Mesothelial cell of epicardium (in vitro differentiated cells): ENCODE results near the gene KCTD11. TPM values are rescaled to one million over a fixed set of nuclear protein-coding genes. Genes with fewer than 3 reads are reported as not detected.

Experiments
- DNase-seq, 2 experiments: peaks; one replicate each; pipeline ENCODE4 v3.0.0; 2021; ENCODE audit warnings: low spot score in 2 of 2; ENCODE audit not compliant: unreplicated experiment in 2 of 2
- H3K27ac Mint-ChIP-seq: 2 replicates; pipeline ENCODE4 v1.8.0; 2021; ENCODE audit warnings: mixed read lengths
- H3K27me3 Mint-ChIP-seq: 2 replicates; pipeline ENCODE4 v1.8.0; 2021; ENCODE audit warnings: low read depth, mixed read lengths
- H3K36me3 Mint-ChIP-seq: 2 replicates; pipeline ENCODE4 v1.8.0; 2021; ENCODE audit warnings: mixed read lengths
- H3K4me1 Mint-ChIP-seq: 2 replicates; pipeline ENCODE4 v1.8.0; 2021; ENCODE audit warnings: mixed read lengths
- H3K4me3 Mint-ChIP-seq: 2 replicates; pipeline ENCODE4 v1.8.0; 2021; ENCODE audit warnings: mild to moderate bottlenecking, moderate library complexity, mixed read lengths
- H3K9me3 Mint-ChIP-seq: 2 replicates; pipeline ENCODE4 v1.8.0; 2021; ENCODE audit warnings: mixed read lengths
- total RNA-seq: library from RNA; stranded (reverse); gene quantifications from 3 replicates; pipeline ENCODE4 v1.2.1, GENCODE V29; 2021
- TF ChIP-seq, protein P1 (sequence below): fragments of 200-600 bp; sonication (generic); IDR thresholded peaks from one replicate; pipeline ENCODE4 v1.5.0; 2021; ENCODE audit warnings: antibody characterized with exemption; ENCODE audit not compliant: unreplicated experiment

Gene KCTD11
- total RNA-seq, 1 donor from 2014 or later, result 17.7 TPM

DNA sequence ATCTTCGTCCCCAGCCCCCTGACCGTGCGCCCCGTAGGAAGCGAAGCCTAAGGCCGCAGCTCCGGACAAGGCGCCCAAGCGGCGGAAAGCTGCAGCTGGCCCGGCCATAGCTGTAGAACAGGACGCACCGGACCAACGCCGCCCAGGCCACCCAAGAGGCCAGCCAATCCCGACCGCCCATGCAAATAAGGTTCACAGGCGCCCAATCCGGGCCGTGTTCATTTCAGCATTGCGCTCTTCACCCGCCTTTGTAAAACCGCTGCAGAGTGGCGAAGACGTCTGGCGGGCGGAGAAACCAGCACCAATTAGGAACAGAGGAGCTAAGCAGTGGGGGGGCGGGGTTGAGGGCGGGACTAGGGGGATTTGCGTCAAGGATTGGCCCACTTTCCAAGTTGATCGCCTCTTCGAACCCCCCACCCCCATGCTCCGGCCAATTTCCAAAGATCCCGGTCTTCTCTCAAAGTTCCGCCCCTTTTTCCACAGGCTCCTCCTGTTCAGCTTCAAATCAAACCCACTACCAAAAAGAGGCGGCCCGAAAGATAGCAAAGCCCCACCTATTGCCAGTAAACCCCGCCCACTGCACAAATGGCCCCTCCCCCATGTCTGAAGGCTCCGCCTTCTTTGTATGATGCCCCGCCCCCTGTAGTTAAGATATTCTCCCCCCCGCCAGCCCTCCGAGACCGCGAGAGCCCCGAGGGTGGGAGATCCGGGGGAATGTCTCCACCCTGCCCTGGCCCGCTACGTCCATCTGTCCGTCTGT, 52.2 kb downstream of the KCTD11 start, which contains the start of gene TMEM256:
Gene TMEM256 (minus strand): TSS at position 121 of the 760 bp plus-strand sequence. CDS start 13 bp downstream, at position 108.
- peak; percentile 93 to 96 for DNase-seq
- Mint-ChIP-seq H3K27me3 (no peaks in the 10 kb centered on the region), H3K9me3 (no peaks in the 10 kb centered on the region), H3K27ac (peak within 1 kb of the TSS; percentile 91), H3K4me1 (peaks cover 23% of the 10 kb centered on the region), H3K36me3 (peaks cover 9% of the 10 kb centered on the region), H3K4me3 (peak within 1 kb of the TSS; percentile 87)
- TF ChIP-seq, protein P1, sequence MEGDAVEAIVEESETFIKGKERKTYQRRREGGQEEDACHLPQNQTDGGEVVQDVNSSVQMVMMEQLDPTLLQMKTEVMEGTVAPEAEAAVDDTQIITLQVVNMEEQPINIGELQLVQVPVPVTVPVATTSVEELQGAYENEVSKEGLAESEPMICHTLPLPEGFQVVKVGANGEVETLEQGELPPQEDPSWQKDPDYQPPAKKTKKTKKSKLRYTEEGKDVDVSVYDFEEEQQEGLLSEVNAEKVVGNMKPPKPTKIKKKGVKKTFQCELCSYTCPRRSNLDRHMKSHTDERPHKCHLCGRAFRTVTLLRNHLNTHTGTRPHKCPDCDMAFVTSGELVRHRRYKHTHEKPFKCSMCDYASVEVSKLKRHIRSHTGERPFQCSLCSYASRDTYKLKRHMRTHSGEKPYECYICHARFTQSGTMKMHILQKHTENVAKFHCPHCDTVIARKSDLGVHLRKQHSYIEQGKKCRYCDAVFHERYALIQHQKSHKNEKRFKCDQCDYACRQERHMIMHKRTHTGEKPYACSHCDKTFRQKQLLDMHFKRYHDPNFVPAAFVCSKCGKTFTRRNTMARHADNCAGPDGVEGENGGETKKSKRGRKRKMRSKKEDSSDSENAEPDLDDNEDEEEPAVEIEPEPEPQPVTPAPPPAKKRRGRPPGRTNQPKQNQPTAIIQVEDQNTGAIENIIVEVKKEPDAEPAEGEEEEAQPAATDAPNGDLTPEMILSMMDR, result no peak

Other genes with a start within 250 kb of the KCTD11 start
- not detected in 3 replicates for gene ASGR2, start 237.3 kb upstream of the KCTD11 start, total RNA-seq
- gene ASGR1, start 172.8 kb upstream of the KCTD11 start, total RNA-seq, result 15.9 to 19.7 TPM (median 16.5 TPM) in 3 replicates
- 59.9 to 62.4 TPM (median 60.2 TPM) in 3 replicates for gene DLG4, start 132.3 kb upstream of the KCTD11 start, total RNA-seq
- gene ACADVL, start 132.2 kb upstream of the KCTD11 start, total RNA-seq, result 385 to 424 TPM (median 410 TPM) in 3 replicates
- gene DVL2, start 117.6 kb upstream of the KCTD11 start, total RNA-seq, result 87.3 to 96.1 TPM (median 94.0 TPM) in 3 replicates
- 55.4 to 57.1 TPM (median 55.6 TPM) in 3 replicates for gene PHF23, start 112.7 kb upstream of the KCTD11 start, total RNA-seq
- gene GABARAP, start 109.7 kb upstream of the KCTD11 start, total RNA-seq, result 424 to 451 TPM (median 429 TPM) in 3 replicates
- gene CTDNEP1, start 100.4 kb upstream of the KCTD11 start, total RNA-seq, result 122 to 132 TPM (median 130 TPM) in 3 replicates
- 37.9 to 42.8 TPM (median 42.1 TPM) in 3 replicates for gene ELP5, start 99.9 kb upstream of the KCTD11 start, total RNA-seq
- gene CLDN7, start 89.7 kb upstream of the KCTD11 start, total RNA-seq, result 79.2 to 86.1 TPM (median 79.9 TPM) in 3 replicates
- gene SLC2A4, start 70.4 kb upstream of the KCTD11 start, total RNA-seq, result 1.6 to 1.8 TPM (median 1.6 TPM) in 3 replicates
- gene YBX2, start 57.5 kb upstream of the KCTD11 start, total RNA-seq, result 1.9 to 3.3 TPM (median 2.2 TPM) in 3 replicates
- gene EIF5A, start 44.5 kb upstream of the KCTD11 start, total RNA-seq, result 265 to 278 TPM (median 273 TPM) in 3 replicates
- 42.1 to 52.4 TPM (median 46.2 TPM) in 3 replicates for gene GPS2, start 36.8 kb upstream of the KCTD11 start, total RNA-seq
- 52.8 to 56.7 TPM (median 55.1 TPM) in 3 replicates for gene NEURL4, start 22.8 kb upstream of the KCTD11 start, total RNA-seq
- 8.9 to 10.9 TPM (median 9.1 TPM) in 3 replicates for gene ACAP1, start 15.6 kb upstream of the KCTD11 start, total RNA-seq
- gene TMEM95, start 3.0 kb downstream of the KCTD11 start, total RNA-seq, result 0.18 to 0.42 TPM in 2 of 3 replicates, not detected in the other
- gene TNK1, start 28.9 kb downstream of the KCTD11 start, total RNA-seq, result 8.2 to 9.9 TPM (median 9.0 TPM) in 3 replicates
- 67.4 to 69.3 TPM (median 68.4 TPM) in 3 replicates for gene PLSCR3, start 42.4 kb downstream of the KCTD11 start, total RNA-seq
- 65.7 to 78.3 TPM (median 69.4 TPM) in 3 replicates for gene TMEM256, start 51.9 kb downstream of the KCTD11 start, total RNA-seq
- gene NLGN2, start 55.7 kb downstream of the KCTD11 start, total RNA-seq, result 88.0 to 97.5 TPM (median 90.8 TPM) in 3 replicates
- 0.38 TPM in 1 of 3 replicates, not detected in the others for gene SPEM1, start 68.2 kb downstream of the KCTD11 start, total RNA-seq
- not detected in 3 replicates for gene SPEM2, start 73.5 kb downstream of the KCTD11 start, total RNA-seq
- gene SPEM3, start 76.7 kb downstream of the KCTD11 start, total RNA-seq, result not detected in 3 replicates
- gene TMEM102, start 83.3 kb downstream of the KCTD11 start, total RNA-seq, result 9.7 to 10.2 TPM (median 10.2 TPM) in 3 replicates
- gene FGF11, start 87.3 kb downstream of the KCTD11 start, total RNA-seq, result 24.8 to 26.8 TPM (median 26.5 TPM) in 3 replicates
- gene CHRNB1, start 92.9 kb downstream of the KCTD11 start, total RNA-seq, result 15.9 to 17.7 TPM (median 16.0 TPM) in 3 replicates
- 36.4 to 40.1 TPM (median 39.7 TPM) in 3 replicates for gene ZBTB4, start 127.5 kb downstream of the KCTD11 start, total RNA-seq
- gene SLC35G6, start 129.3 kb downstream of the KCTD11 start, total RNA-seq, result not detected in 3 replicates
- gene POLR2A, start 132.2 kb downstream of the KCTD11 start, total RNA-seq, result 195 to 208 TPM (median 204 TPM) in 3 replicates
- 6.6 to 7.7 TPM (median 7.6 TPM) in 3 replicates for gene TNFSF12, start 196.9 kb downstream of the KCTD11 start, total RNA-seq
- gene TNFSF13, start 206.6 kb downstream of the KCTD11 start, total RNA-seq, result 4.3 to 6.1 TPM (median 5.2 TPM) in 3 replicates
- gene SENP3, start 209.8 kb downstream of the KCTD11 start, total RNA-seq, result 50.3 to 55.9 TPM (median 51.5 TPM) in 3 replicates
- 0.44 to 0.86 TPM (median 0.78 TPM) in 3 replicates for gene CD68, start 227.5 kb downstream of the KCTD11 start, total RNA-seq
- gene MPDU1, start 231.7 kb downstream of the KCTD11 start, total RNA-seq, result 44.8 to 45.5 TPM (median 45.5 TPM) in 3 replicates
- 2.0 to 2.3 TPM (median 2.1 TPM) in 3 replicates for gene SOX15, start 237.9 kb downstream of the KCTD11 start, total RNA-seq